SIG-M5 treated with dmso at 0.1 percent for 504 hours (cell line): ENCODE data around the gene BORCS6.
"Not testable (repeated sequence)": the region's sequence is repeated elsewhere in the genome, so short reads cannot be mapped to it uniquely, and the experiment has no call there.

Experiments
- DNase-seq: peaks from one replicate; lab custom pipeline; 2025; ENCODE audit not compliant: unreplicated experiment; lab: John Stamatoyannopoulos, UW

BORCS6 gene

GRCh38 chr17:8175795-8176196 lies 14.2 kb downstream of the BORCS6 start:
- no peak for DNase-seq

- DNase-seq, result no peak
These were observed 16.1 kb downstream of the BORCS6 start for GRCh38 chr17:8173871-8174322.

GRCh38 chr17:8173056-8173870 lies 16.7 kb downstream of the BORCS6 start:
- peak; percentile 96 for DNase-seq

- not testable (repeated sequence) for DNase-seq
These were observed 19.8 kb downstream of the BORCS6 start for GRCh38 chr17:8170186-8170585.

GRCh38 chr17:8167526-8167925 lies 22.5 kb downstream of the BORCS6 start:
- DNase-seq, result no peak

GRCh38 chr17:8166731-8167130 lies 23.2 kb downstream of the BORCS6 start:
- no peak for DNase-seq

GRCh38 chr17:8164815-8165131 lies 25.2 kb downstream of the BORCS6 start:
- no peak for DNase-seq

GRCh38 chr17:8163978-8164814 lies 25.8 kb downstream of the BORCS6 start:
- DNase-seq, result peak; percentile 68

- DNase-seq, result no peak
These were observed 26.7 kb downstream of the BORCS6 start for GRCh38 chr17:8162997-8163977.

- peak; percentile 27 for DNase-seq
These were observed 27.6 kb downstream of the BORCS6 start, which contains the start of gene VAMP2 for GRCh38 chr17:8162233-8162996. Gene VAMP2 (minus strand): TSS chr17:8162948. CDS start chr17:8162879, 69 bp downstream.

GRCh38 chr17:8161289-8162232 lies 28.4 kb downstream of the BORCS6 start:
- DNase-seq, result no peak

GRCh38 chr17:8160741-8161221 lies 29.2 kb downstream of the BORCS6 start:
- no peak for DNase-seq

GRCh38 chr17:8160224-8160577 lies 29.8 kb downstream of the BORCS6 start:
- no peak for DNase-seq

GRCh38 chr17:8159459-8160223 lies 30.3 kb downstream of the BORCS6 start:
- DNase-seq, result no peak

- DNase-seq, result no peak
These were observed 31.0 kb downstream of the BORCS6 start for GRCh38 chr17:8159032-8159400.

- peak; percentile 91 for DNase-seq
These were observed 31.5 kb downstream of the BORCS6 start for GRCh38 chr17:8158267-8159031.

GRCh38 chr17:8156246-8156992 lies 33.6 kb downstream of the BORCS6 start:
- peak; percentile 99 for DNase-seq
